Activated CD4-positive, alpha-beta T cell treated with anti-CD3 and anti-CD28 coated beads, Interleukin-2, amount 10 ng/mL, durations not matched to agents 7 days and 5 days (primary cell): ENCODE measurements around the gene SMC6. TPM values are rescaled to one million over a fixed set of nuclear protein-coding genes. Genes with fewer than 3 reads are reported as not detected.

Experiments used
- CTCF ChIA-PET: fragments of 350-600 bp; sonication (Branson Sonifier 250); formaldehyde crosslinking; loops from one replicate; lab custom pipeline; 2021; ENCODE audit warnings: antibody characterized with exemption; lab: Charles Lee
- POLR2A ChIA-PET: fragments of 350-600 bp; sonication (Branson Sonifier 250); formaldehyde crosslinking; loops from one replicate; lab custom pipeline; 2021; ENCODE audit warnings: antibody characterized with exemption; lab: Charles Lee
- DNase-seq: peaks from one replicate; pipeline ENCODE4 v3.0.0-alpha.2; 2020
- H3K27ac Mint-ChIP-seq: one replicate; pipeline ENCODE4 v1.8.0; 2021; ENCODE audit warnings: mild to moderate bottlenecking, moderate library complexity, mixed read lengths
- H3K27me3 Mint-ChIP-seq: one replicate; pipeline ENCODE4 v1.8.0; 2021; ENCODE audit warnings: mixed read lengths
- H3K36me3 Mint-ChIP-seq: one replicate; pipeline ENCODE4 v1.8.0; 2021; ENCODE audit warnings: low read depth, mixed read lengths
- H3K4me1 Mint-ChIP-seq: one replicate; pipeline ENCODE4 v1.8.0; 2021; ENCODE audit warnings: mixed read lengths
- H3K4me3 Mint-ChIP-seq: one replicate; pipeline ENCODE4 v1.8.0; 2021; ENCODE audit warnings: mild to moderate bottlenecking, moderate library complexity, mixed read lengths
- H3K9me3 Mint-ChIP-seq: one replicate; pipeline ENCODE4 v1.8.0; 2021; ENCODE audit warnings: mixed read lengths
- total RNA-seq, 2 experiments: library from RNA; stranded (reverse); gene quantifications; one replicate each; pipeline ENCODE4 v1.2.3, GENCODE V29; 2021

SMC6 gene
- total RNA-seq, 2 experiments from 2014 or later = 41.3 to 41.9 TPM

DNA sequence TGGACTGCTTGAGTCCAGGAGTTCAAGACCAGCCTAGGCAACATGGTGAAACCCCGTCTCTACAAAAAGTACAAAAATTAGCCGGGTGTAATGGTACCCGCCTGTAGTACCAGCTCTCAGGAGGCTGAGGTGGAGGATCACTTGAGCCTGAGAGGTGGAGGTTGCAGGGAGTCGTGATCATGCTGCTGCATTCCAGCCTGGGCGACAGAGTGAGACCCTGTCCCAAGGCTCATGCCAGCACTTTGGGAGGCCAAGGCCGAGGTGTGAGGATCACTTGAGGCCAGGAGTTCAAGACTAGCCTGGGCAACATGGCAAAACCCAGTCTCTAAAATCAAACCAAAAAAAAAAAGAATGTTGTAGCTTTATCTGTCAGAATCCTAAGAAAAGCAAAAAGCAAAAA is 25.4 kb downstream of the SMC6 start:
- Mint-ChIP-seq H3K9me3 (no peaks in the 10 kb centered on the region), H3K36me3 (peaks cover 33% of the 10 kb centered on the region), H3K4me3 (no peak overlapping the region), H3K27ac (peak overlapping the region; percentile 66), H3K27me3 (no peaks in the 10 kb centered on the region), H3K4me1 (no peaks in the 10 kb centered on the region)
- no peak for DNase-seq
- CTCF ChIA-PET = no interaction called here
- POLR2A ChIA-PET = no interaction called here

DNA sequence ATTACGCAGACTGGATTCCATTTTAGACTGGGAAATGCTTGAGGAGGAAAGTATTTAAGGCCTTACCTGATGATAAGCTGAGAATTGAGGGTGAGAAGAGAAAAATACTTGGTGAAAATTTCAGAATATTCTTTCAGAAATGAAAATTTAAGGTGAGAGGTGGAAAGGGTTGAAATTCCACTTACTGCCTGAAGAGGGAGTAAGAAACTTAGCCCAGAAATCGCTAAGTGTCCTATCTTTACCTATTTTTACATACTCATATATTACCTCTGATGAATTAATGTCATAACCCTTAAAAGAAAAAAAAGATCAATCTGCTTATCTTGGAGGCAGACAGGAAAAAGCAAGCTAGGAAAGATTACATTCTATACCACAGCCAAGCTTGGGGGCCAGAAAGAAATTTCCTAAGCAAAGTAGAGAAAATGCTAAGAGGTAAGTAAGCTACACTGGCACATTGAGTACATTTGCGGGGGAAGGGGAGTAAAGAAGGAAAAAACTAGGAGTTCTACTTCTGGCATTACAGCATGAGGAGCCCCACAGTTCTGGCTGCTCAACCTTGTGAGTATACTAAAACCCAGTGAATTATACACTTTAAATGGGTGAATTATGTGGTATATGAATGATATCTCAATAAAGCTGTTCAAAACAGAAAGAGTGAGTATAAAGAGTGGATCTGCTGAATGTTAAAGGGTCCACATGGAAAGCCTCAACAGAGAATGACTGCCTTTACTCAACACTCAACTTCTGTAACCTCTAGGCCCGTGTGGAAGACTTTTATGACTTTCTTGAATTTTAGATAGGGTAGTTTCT is 33.8 kb downstream of the SMC6 start:
- H3K4me3 Mint-ChIP-seq = no peak overlapping the region

DNA sequence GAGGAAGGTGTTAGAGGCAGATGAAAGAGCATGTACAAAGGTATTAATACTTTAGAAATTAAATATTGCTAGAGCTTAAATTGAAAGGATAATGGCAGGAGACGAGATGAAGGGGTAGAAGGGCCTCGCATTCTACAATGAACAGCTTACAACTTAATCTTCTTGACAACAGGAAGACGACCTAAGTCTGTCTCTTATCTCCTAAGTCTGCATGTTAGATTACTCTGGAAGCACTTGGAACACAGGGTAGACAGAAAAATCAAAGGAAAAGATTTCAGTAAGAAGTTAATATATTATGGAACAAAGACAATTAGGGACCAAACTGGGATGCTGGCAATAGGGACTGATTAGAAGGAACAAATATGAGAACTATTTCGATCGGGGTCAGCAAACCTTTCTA is 34.9 kb downstream of the SMC6 start:
- CTCF ChIA-PET = interaction anchor here (2.8 kb wide), 1 partner anchor 10 kb away, joined by 8 read pairs; no protein-coding TSS in a partner anchor
- H3K4me3 Mint-ChIP-seq = no peak overlapping the region

More for the DNA sequence above, 33.8 kb downstream of the SMC6 start:
- Mint-ChIP-seq H3K36me3 (peaks cover 30% of the 10 kb centered on the region), H3K4me1 (no peaks in the 10 kb centered on the region), H3K27ac (no peak overlapping the region), H3K27me3 (no peaks in the 10 kb centered on the region), H3K9me3 (no peaks in the 10 kb centered on the region)
- DNase-seq = no peak
- POLR2A ChIA-PET = no interaction called here
- CTCF ChIA-PET = interaction anchor here (0.5 to 2.8 kb wide), 2 partner anchors 11 to 667 kb away, joined by 7 to 8 read pairs; no protein-coding TSS in a partner anchor

DNA sequence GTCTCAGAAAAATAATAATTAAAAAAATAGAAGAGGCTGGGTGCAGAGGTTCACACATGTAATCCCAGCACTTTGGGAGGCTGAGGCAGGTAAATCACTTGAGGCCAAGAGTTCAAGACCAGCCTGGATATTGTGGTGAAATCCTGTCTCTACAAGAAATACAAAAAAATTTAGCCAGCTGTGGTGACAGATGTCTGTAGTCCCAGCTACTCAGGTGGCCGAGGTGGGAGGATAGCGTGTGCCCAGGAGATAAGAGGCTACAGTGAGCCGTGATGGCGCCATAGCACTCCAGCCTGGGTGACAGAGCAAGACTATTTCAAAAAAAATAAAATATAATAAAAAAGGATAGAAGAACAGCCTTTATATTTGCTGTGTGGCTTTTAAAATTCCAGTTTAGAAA is 35.9 kb downstream of the SMC6 start:
- Mint-ChIP-seq H3K36me3 (peaks cover 43% of the 10 kb centered on the region), H3K4me1 (no peaks in the 10 kb centered on the region), H3K27me3 (no peaks in the 10 kb centered on the region), H3K9me3 (no peaks in the 10 kb centered on the region), H3K4me3 (no peak overlapping the region), H3K27ac (no peak overlapping the region)
- no peak for DNase-seq
- ChIA-PET CTCF (no interaction called here), POLR2A (no interaction called here)

More for the DNA sequence above, 34.9 kb downstream of the SMC6 start:
- POLR2A ChIA-PET = no interaction called here
- H3K27ac Mint-ChIP-seq = no peak overlapping the region
- no peaks in the 10 kb centered on the region for H3K4me1 Mint-ChIP-seq
- DNase-seq = no peak
- H3K27me3 Mint-ChIP-seq = no peaks in the 10 kb centered on the region
- peaks cover 35% of the 10 kb centered on the region for H3K36me3 Mint-ChIP-seq
- no peaks in the 10 kb centered on the region for H3K9me3 Mint-ChIP-seq

DNA sequence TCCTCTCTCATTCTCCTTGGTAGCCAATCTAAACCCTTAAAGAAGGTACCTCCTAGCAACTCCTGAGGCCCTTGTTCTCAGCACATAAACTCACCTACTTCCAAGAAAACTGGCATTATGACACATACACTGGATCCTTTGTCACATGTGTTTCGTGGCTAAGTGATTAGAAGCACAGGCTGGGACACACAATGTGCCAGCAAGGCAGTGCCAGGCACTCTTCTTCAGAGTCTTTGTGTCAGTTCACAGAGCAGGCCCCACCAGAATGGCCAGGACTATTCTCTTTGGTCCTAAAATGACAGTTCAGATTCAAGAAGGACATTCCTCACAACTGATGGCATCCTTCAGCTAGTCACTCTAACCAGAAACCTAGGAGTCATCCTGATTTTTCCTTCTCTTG is 40.3 kb downstream of the SMC6 start:
- no peak for DNase-seq
- Mint-ChIP-seq H3K27me3 (no peaks in the 10 kb centered on the region), H3K9me3 (no peaks in the 10 kb centered on the region), H3K4me1 (no peaks in the 10 kb centered on the region), H3K36me3 (peaks cover 34% of the 10 kb centered on the region), H3K27ac (no peak overlapping the region), H3K4me3 (no peak overlapping the region)
- POLR2A ChIA-PET = no interaction called here
- CTCF ChIA-PET = interaction anchor here (0.9 kb wide), 1 partner anchor 9 kb away, joined by 3 read pairs; no protein-coding TSS in a partner anchor

DNA sequence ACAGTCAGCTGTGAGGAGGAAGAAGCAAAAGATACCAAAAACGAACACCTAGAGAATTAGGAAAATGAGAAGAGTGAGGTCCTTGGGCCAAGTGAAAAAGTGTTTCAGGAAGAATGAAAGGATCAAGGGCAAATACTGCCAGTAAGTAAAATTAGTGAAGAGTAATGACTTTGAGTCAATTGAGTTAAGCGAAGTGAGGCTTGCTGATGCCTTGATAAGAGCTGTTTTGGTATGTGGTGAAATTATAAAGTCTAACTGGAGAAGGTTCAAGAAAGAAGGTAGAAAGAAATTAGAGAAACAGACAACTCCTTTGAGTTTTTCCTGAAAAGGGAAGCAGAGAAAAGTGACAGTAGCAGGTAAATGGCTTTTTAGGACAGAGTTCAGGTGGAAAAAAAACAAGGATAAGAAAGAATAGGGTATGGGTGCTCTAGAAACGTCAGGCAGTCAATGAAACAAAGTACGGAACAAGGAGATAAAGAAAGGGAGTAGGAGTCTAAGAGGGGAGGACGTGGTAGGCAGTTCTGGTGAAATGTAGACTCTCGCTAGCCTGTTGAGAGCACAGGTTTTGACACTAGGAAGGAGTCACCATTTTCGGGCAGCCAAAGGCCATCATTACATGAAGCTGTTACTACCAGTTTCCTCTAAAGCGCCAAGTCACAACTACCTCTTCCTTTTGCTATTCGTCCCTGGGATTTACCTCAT is 42.9 kb downstream of the SMC6 start:
- Mint-ChIP-seq H3K4me1 (no peaks in the 10 kb centered on the region), H3K4me3 (no peak overlapping the region), H3K9me3 (no peaks in the 10 kb centered on the region), H3K27me3 (no peaks in the 10 kb centered on the region), H3K27ac (no peak overlapping the region), H3K36me3 (peaks cover 37% of the 10 kb centered on the region)
- DNase-seq = no peak
- ChIA-PET CTCF (no interaction called here), POLR2A (no interaction called here)

DNA sequence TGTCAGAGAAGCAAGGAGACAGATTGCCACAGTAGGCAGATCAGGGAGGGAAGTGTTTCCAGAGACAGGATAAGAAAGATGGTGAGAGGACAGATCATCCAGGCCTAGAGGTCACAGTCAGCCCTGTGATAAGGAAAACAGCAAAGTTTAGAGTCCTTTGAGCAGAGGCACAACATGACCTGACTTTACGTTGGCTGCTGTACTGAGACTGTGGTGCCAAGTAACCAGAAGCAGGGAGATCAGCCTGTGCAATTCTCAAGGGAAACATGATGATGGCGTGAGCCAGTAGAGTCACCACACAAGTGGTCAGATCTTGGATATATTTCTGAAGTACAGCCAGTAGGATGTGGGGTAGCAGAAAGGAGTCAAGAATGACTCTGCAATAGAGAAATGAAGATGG is 43.7 kb downstream of the SMC6 start:
- H3K27me3 Mint-ChIP-seq = no peaks in the 10 kb centered on the region
- ChIA-PET CTCF (interaction anchor here (1.7 kb wide), 1 partner anchor 10 kb away, joined by 8 read pairs; no protein-coding TSS in a partner anchor), POLR2A (no interaction called here)
- no peaks in the 10 kb centered on the region for H3K9me3 Mint-ChIP-seq
- H3K36me3 Mint-ChIP-seq = peaks cover 37% of the 10 kb centered on the region
- H3K27ac Mint-ChIP-seq = no peak overlapping the region
- no peak overlapping the region for H3K4me3 Mint-ChIP-seq
- no peaks in the 10 kb centered on the region for H3K4me1 Mint-ChIP-seq
- no peak for DNase-seq

DNA sequence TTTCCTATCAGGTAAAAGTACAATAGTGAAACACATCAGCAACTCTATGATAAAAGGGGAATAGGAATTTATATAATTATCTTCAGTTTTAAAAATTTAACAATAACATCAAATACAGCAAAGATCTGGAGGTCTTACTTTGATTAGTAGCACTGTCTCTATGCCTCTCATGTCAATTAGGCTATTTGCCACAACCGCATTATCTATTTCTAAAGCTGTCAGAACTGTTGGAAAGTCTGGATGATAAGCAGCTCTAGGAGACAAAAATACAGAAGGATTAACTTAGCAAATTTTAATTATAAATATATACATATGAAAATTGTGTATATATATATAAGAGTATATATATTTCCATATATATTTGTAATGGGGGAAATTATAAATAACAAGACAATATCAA is 45.1 kb downstream of the SMC6 start:
- no peak for DNase-seq
- ChIA-PET POLR2A (no interaction called here), CTCF (interaction anchor here (1.7 kb wide), 1 partner anchor 11 kb away, joined by 8 read pairs; no protein-coding TSS in a partner anchor)
- H3K27me3 Mint-ChIP-seq = no peaks in the 10 kb centered on the region
- H3K27ac Mint-ChIP-seq = no peak overlapping the region
- no peaks in the 10 kb centered on the region for H3K9me3 Mint-ChIP-seq
- peaks cover 31% of the 10 kb centered on the region for H3K36me3 Mint-ChIP-seq
- H3K4me3 Mint-ChIP-seq = no peak overlapping the region
- H3K4me1 Mint-ChIP-seq = no peaks in the 10 kb centered on the region

DNA sequence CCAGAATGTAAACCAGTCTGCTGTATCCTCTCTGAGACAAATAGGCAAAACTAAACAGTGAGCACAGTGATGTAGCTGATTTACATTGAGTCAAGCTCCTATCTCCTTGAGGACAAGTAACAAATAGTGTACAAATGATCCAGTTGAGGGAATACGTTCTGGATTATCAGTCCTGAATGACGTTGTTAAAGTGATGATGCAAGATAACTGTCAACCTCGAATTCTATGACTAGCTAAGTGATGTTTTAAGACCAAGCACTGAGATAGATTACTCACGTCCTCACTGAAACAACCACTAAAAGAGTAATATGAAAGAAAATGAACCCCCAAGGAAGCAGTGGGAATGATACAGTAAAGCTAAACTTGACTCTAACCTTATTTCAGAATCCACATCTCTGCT is 46.8 kb downstream of the SMC6 start:
- ChIA-PET CTCF (no interaction called here), POLR2A (no interaction called here)
- H3K4me3 Mint-ChIP-seq = no peak overlapping the region
- no peak overlapping the region for H3K27ac Mint-ChIP-seq
- peaks cover 28% of the 10 kb centered on the region for H3K36me3 Mint-ChIP-seq
- DNase-seq = no peak
- no peaks in the 10 kb centered on the region for H3K9me3 Mint-ChIP-seq
- H3K27me3 Mint-ChIP-seq = no peaks in the 10 kb centered on the region
- no peaks in the 10 kb centered on the region for H3K4me1 Mint-ChIP-seq

DNA sequence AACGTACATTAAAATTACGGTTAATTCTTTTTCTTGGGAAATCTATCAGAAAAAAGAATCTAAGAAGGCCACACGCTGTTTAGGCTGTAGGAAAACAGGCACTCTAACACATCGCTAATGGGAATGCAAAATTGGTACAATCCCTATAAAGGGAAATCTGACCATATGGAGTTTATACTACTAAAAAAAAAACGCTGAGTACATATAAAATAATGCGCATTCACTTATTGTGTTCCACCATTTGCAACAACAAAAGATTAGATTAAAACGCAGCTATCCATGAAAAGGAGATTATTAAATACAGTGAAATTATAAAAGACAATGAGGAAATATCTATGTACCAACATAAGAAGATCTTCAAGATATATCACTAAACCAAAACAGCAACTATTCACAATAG is 62.8 kb downstream of the SMC6 start:
- Mint-ChIP-seq H3K4me1 (no peaks in the 10 kb centered on the region), H3K9me3 (peaks cover 4% of the 10 kb centered on the region), H3K4me3 (no peak overlapping the region), H3K27me3 (no peaks in the 10 kb centered on the region), H3K27ac (no peak overlapping the region), H3K36me3 (peaks cover 49% of the 10 kb centered on the region)
- ChIA-PET POLR2A (no interaction called here), CTCF (interaction anchor here (1.3 kb wide), 1 partner anchor 11 kb away, joined by 6 read pairs; no protein-coding TSS in a partner anchor)
- DNase-seq = no peak

DNA sequence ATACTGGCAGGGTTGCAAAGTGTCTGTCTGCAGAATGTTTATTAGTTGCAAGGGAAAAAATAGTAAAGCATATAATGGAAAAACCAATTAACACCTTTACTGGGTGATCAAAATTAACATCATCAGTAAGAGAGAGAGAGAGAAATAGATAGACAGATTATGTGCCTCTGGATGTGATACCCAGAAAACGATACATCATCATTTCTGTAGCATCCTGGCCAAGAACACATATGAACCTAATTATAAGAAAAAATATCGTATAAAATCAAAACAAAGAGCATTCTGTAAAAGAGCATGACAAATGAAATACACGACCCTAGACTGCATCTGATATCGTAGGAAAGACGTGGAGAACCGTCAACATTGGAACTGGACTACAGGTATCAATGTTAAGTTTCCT is 64.6 kb downstream of the SMC6 start:
- ChIA-PET POLR2A (no interaction called here), CTCF (no interaction called here)
- Mint-ChIP-seq H3K4me1 (no peaks in the 10 kb centered on the region), H3K27me3 (no peaks in the 10 kb centered on the region), H3K4me3 (no peak overlapping the region), H3K36me3 (peaks cover 44% of the 10 kb centered on the region), H3K9me3 (peaks cover 4% of the 10 kb centered on the region), H3K27ac (no peak overlapping the region)
- DNase-seq = no peak

- CTCF ChIA-PET = no interaction called here
- no peaks in the 10 kb centered on the region for H3K4me1 Mint-ChIP-seq
- peaks cover 40% of the 10 kb centered on the region for H3K36me3 Mint-ChIP-seq
- POLR2A ChIA-PET = no interaction called here
- no peak overlapping the region for H3K4me3 Mint-ChIP-seq
- no peak for DNase-seq
- H3K9me3 Mint-ChIP-seq = peaks cover 4% of the 10 kb centered on the region
- H3K27me3 Mint-ChIP-seq = no peaks in the 10 kb centered on the region
- no peak overlapping the region for H3K27ac Mint-ChIP-seq
Measured at GRCh38 chr2:17688600-17688999, 65.0 kb downstream of the SMC6 start.

DNA sequence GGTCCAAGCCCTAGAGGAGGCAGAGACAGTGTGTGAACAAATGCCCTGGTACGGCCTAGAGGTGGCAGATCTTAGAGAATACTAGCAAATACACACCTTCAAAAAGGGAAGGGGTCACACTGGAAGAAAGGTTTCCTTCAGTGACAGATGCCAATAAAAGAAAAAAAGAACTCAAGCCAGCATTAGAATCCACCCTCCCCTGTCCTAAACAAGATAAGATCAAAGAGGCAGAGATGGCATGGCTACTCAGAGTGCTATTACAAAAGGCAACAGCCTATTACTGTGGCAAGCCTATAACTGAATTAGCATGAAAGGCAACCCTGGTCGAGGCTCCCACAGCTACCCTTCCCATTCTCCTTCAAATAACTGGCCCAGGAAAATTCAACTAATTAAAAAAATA is 69.6 kb downstream of the SMC6 start:
- H3K4me1 Mint-ChIP-seq = no peaks in the 10 kb centered on the region
- CTCF ChIA-PET = interaction anchor here (0.7 kb wide), 1 partner anchor 23 kb away, joined by 3 read pairs; no protein-coding TSS in a partner anchor
- H3K27ac Mint-ChIP-seq = no peak overlapping the region
- no peak for DNase-seq
- H3K36me3 Mint-ChIP-seq = peaks cover 35% of the 10 kb centered on the region
- H3K27me3 Mint-ChIP-seq = no peaks in the 10 kb centered on the region
- H3K4me3 Mint-ChIP-seq = no peak overlapping the region
- POLR2A ChIA-PET = no interaction called here
- no peaks in the 10 kb centered on the region for H3K9me3 Mint-ChIP-seq
